HG03175 (cell line): ENCODE results near the gene IL22RA2.

ENCODE experiments used
- ATAC-seq: cut with Tn5 transposase; IDR thresholded peaks from one replicate; pipeline ENCODE4 v1.9.1; 2021; ENCODE audit warnings: mild to moderate bottlenecking, moderate library complexity; ENCODE audit not compliant: unreplicated experiment

IL22RA2 gene

GRCh38 chr6:137097526-137097925 lies 75.9 kb downstream of the IL22RA2 start:
- no peak for ATAC-seq

GRCh38 chr6:137097057-137097456 lies 76.4 kb downstream of the IL22RA2 start:
- peak; percentile 35 for ATAC-seq

- peak; percentile 67 for ATAC-seq
Measured at GRCh38 chr6:137095651-137096238, 77.7 kb downstream of the IL22RA2 start.

GRCh38 chr6:137095093-137095492 lies 78.4 kb downstream of the IL22RA2 start:
- ATAC-seq, result no peak

GRCh38 chr6:137094411-137095008 lies 78.9 kb downstream of the IL22RA2 start:
- ATAC-seq, result peak; percentile 37
